ENCODE data around the gene LDB3.

LDB3 gene

GRCh38 chr10:86673827-86674581, 5.7 kb downstream of the LDB3 start (continued):
- TF ChIP-seq ZFP3 (CRISPR knock-in tag; IDR thresholded peaks at IDR 0.05) (no peak), SNAI2 (CRISPR knock-in tag; IDR thresholded peaks at IDR 0.05) (no peak), TOX (CRISPR knock-in tag; IDR thresholded peaks at IDR 0.05; ENCODE audit: borderline replicate concordance) (no peak), RARB (CRISPR knock-in tag; IDR thresholded peaks at IDR 0.05) (no peak), ZNF70 (CRISPR knock-in tag; IDR thresholded peaks at IDR 0.05) (no peak)
- TF ChIP-seq, protein P1, sequence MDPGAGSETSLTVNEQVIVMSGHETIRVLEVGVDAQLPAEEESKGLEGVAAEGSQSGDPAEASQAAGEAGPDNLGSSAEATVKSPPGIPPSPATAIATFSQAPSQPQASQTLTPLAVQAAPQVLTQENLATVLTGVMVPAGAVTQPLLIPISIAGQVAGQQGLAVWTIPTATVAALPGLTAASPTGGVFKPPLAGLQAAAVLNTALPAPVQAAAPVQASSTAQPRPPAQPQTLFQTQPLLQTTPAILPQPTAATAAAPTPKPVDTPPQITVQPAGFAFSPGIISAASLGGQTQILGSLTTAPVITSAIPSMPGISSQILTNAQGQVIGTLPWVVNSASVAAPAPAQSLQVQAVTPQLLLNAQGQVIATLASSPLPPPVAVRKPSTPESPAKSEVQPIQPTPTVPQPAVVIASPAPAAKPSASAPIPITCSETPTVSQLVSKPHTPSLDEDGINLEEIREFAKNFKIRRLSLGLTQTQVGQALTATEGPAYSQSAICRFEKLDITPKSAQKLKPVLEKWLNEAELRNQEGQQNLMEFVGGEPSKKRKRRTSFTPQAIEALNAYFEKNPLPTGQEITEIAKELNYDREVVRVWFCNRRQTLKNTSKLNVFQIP (CRISPR knock-in tag; IDR thresholded peaks at IDR 0.05; ENCODE audit: borderline replicate concordance, low read depth), result no peak

DNA sequence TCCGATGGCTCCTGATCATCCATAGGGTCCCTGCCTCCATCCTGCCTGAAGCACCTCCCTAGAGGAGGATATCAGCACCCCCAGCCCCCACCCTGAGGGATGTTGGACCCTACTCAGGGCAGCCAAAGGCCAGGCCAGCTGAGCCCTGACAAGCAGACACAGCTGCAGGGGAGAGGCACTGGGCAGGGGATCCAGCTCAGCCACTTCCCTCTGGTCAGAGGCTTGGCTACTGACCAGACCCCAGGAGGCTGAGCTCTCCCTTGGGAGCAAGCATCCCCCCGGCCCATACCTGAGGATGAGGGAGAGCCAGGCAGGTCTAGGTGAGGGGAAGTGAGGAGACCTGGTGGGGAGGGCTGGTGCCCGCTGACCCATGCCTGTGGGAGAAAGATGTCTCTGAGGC, 6.6 kb downstream of the LDB3 start:
- no peak for ATAC-seq
- TF ChIP-seq CSRNP3 (CRISPR knock-in tag; IDR thresholded peaks at IDR 0.05), result no peak

DNA sequence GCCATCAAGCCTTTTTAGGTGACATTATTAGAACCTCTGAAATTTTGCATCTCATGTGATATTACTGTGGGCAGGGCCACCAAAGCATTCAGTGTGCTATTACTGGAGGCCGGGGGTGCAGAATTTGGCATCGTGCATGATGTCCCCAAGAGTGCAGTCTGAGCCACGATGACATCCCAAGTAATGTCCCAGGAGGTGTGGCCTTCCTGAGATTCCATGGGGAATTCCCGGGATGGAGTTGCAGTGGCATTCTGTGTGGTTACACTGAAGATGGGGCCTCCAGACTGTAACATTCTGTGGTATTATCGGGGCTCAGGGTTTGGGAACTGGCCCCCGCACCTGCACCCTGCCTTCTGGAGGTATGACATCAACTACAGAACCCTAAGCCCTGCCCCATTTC, 9.1 kb downstream of the LDB3 start:
- no peak for ATAC-seq
- TF ChIP-seq CSRNP3 (CRISPR knock-in tag; IDR thresholded peaks at IDR 0.05) (no peak), TOX (CRISPR knock-in tag; IDR thresholded peaks at IDR 0.05; ENCODE audit: borderline replicate concordance) (no peak)

DNA sequence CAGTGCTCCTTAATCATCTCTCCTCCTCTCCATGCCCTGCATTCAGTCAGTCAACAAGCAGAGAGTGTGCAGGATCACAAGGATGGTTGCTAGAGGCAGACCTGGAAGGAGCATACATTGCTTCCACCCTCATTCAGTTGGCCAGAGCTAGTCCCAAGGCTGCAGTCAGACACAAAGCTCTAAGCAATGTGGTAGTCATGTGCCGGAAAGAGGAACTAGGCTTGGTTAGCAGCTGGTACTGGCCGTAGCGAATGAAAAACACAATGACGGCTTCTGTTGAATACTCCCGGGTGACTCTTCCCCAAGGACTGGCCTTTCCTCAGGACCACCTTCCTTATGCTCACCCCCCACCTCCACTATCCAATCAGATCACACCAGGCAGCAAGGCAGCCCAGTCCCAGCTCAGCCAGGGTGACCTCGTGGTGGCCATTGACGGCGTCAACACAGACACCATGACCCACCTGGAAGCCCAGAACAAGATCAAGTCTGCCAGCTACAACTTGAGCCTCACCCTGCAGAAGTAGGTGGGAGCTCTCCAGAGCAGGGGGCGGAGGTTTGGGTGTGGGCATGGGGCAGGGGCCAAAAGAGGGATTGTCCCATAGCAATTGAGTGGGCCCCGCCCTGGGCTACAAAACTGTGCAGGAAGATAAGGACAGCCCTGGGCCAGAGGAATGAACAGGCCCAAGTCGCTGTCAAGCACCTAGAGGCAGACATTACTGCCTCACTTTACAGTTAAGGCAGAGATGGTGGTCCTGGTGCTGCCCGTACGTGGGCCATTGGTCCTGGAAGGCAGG, 10.9 kb downstream of the LDB3 start:
- ATAC-seq, result no peak
- TF ChIP-seq PPARA (CRISPR knock-in tag; IDR thresholded peaks at IDR 0.05; ENCODE audit: borderline replicate concordance) (no peak), OSR1 (CRISPR knock-in tag; IDR thresholded peaks at IDR 0.05) (no peak), ESRRG (CRISPR knock-in tag; IDR thresholded peaks at IDR 0.05) (no peak), CSDC2 (CRISPR knock-in tag; IDR thresholded peaks at IDR 0.05) (no peak), ZFP30 (CRISPR knock-in tag; IDR thresholded peaks at IDR 0.05) (no peak), ZC3H10 (CRISPR knock-in tag; IDR thresholded peaks at IDR 0.05) (no peak), ARNTL (CRISPR knock-in tag; IDR thresholded peaks at IDR 0.05; ENCODE audit: borderline replicate concordance, low read depth) (no peak), ZNF8 (CRISPR knock-in tag; IDR thresholded peaks at IDR 0.05) (no peak), TCF4 (CRISPR knock-in tag; IDR thresholded peaks at IDR 0.05; ENCODE audit: borderline replicate concordance) (no peak), SNAI2 (CRISPR knock-in tag; IDR thresholded peaks at IDR 0.05) (no peak), PATZ1 (CRISPR knock-in tag; IDR thresholded peaks at IDR 0.05; ENCODE audit: borderline replicate concordance) (no peak), ZNF70 (CRISPR knock-in tag; IDR thresholded peaks at IDR 0.05) (no peak), CSRNP3 (CRISPR knock-in tag; IDR thresholded peaks at IDR 0.05) (no peak), GLIS3 (CRISPR knock-in tag; IDR thresholded peaks at IDR 0.05) (no peak), ISL1 (CRISPR knock-in tag; IDR thresholded peaks at IDR 0.05) (no peak), BACH2 (CRISPR knock-in tag; IDR thresholded peaks at IDR 0.05; ENCODE audit: borderline replicate concordance) (no peak), ZFP3 (CRISPR knock-in tag; IDR thresholded peaks at IDR 0.05) (no peak), RARB (CRISPR knock-in tag; IDR thresholded peaks at IDR 0.05) (no peak)
- TF ChIP-seq, protein P2, sequence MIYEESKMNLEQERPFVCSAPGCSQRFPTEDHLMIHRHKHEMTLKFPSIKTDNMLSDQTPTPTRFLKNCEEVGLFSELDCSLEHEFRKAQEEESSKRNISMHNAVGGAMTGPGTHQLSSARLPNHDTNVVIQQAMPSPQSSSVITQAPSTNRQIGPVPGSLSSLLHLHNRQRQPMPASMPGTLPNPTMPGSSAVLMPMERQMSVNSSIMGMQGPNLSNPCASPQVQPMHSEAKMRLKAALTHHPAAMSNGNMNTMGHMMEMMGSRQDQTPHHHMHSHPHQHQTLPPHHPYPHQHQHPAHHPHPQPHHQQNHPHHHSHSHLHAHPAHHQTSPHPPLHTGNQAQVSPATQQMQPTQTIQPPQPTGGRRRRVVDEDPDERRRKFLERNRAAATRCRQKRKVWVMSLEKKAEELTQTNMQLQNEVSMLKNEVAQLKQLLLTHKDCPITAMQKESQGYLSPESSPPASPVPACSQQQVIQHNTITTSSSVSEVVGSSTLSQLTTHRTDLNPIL (CRISPR knock-in tag; IDR thresholded peaks at IDR 0.05; ENCODE audit: low read depth), result no peak
- TF ChIP-seq, protein P1 (CRISPR knock-in tag; IDR thresholded peaks at IDR 0.05; ENCODE audit: borderline replicate concordance, low read depth), result no peak
